WTC11 (cell line): ENCODE data around the gene SPATC1L.

ENCODE experiments used
- ATF6 ChIP-seq: sonication (generic); formaldehyde crosslinking; IDR thresholded peaks from 2 replicates; pipeline ENCODE4 v1.8.1; 2023; ENCODE audit warnings: mild to moderate bottlenecking, missing genetic modification reagents
- CREB1 ChIP-seq: sonication (generic); formaldehyde crosslinking; IDR thresholded peaks from 2 replicates; pipeline ENCODE4 v1.8.0; 2023; ENCODE audit warnings: mild to moderate bottlenecking, missing genetic modification reagents
- CTCF ChIP-seq: fragments of 200-600 bp; IDR thresholded peaks from 2 replicates; pipeline ENCODE4 v1.8.0; 2022; ENCODE audit warnings: antibody characterized with exemption
- E2F1 ChIP-seq: sonication (generic); formaldehyde crosslinking; IDR thresholded peaks from 2 replicates; pipeline ENCODE4 v1.8.0; 2022; ENCODE audit warnings: mild to moderate bottlenecking, missing genetic modification reagents
- ETV6 ChIP-seq: sonication (generic); formaldehyde crosslinking; IDR thresholded peaks from 2 replicates; pipeline ENCODE4 v1.8.1; 2022; ENCODE audit warnings: mild to moderate bottlenecking, missing genetic modification reagents
- FOXP4 ChIP-seq: sonication (generic); formaldehyde crosslinking; IDR thresholded peaks from 2 replicates; pipeline ENCODE4 v1.8.0; 2022; ENCODE audit warnings: mild to moderate bottlenecking, missing genetic modification reagents
- KAT7 ChIP-seq: sonication (generic); formaldehyde crosslinking; IDR thresholded peaks from 2 replicates; pipeline ENCODE4 v1.8.1; 2023; ENCODE audit warnings: missing genetic modification reagents, mild to moderate bottlenecking, borderline replicate concordance
- MAX ChIP-seq: sonication (generic); formaldehyde crosslinking; IDR thresholded peaks from 2 replicates; pipeline ENCODE4 v1.8.0; 2022; ENCODE audit warnings: mild to moderate bottlenecking, missing genetic modification reagents
- MLX ChIP-seq: sonication (generic); formaldehyde crosslinking; IDR thresholded peaks from 2 replicates; pipeline ENCODE4 v1.8.1; 2023; ENCODE audit warnings: mild to moderate bottlenecking, missing genetic modification reagents, moderate library complexity
- NFE2L1 ChIP-seq: sonication (generic); formaldehyde crosslinking; IDR thresholded peaks from 2 replicates; pipeline ENCODE4 v1.8.1; 2023; ENCODE audit warnings: missing genetic modification reagents
- NFYB ChIP-seq: sonication (generic); formaldehyde crosslinking; conservative IDR thresholded peaks from 2 replicates; pipeline ENCODE4 v1.8.0; 2022; ENCODE audit warnings: low read depth, missing genetic modification reagents
- ZNF138 ChIP-seq: sonication (generic); formaldehyde crosslinking; conservative IDR thresholded peaks from 2 replicates; pipeline ENCODE4 v1.8.1; 2022; ENCODE audit warnings: mild to moderate bottlenecking, moderate library complexity, missing genetic modification reagents

GRCh38 chr21:46141767-46142581 lies 42.3 kb downstream of the SPATC1L start:
- TF ChIP-seq CTCF (no peak), ZNF138 (CRISPR knock-in tag) (no peak), NFE2L1 (CRISPR knock-in tag) (no peak), FOXP4 (CRISPR knock-in tag) (no peak), MAX (CRISPR knock-in tag) (no peak), KAT7 (no peak), E2F1 (CRISPR knock-in tag) (no peak), NFYB (CRISPR knock-in tag) (no peak), MLX (CRISPR knock-in tag) (no peak), ATF6 (CRISPR knock-in tag) (no peak), CREB1 (no peak), ETV6 (CRISPR knock-in tag) (no peak)
